Neural crest cell (in vitro differentiated cells): ENCODE data around the gene MLST8. TPM values are rescaled to one million over a fixed set of nuclear protein-coding genes. Genes with fewer than 3 reads are reported as not detected.

Experiments used
- DNase-seq: peaks from one replicate; pipeline ENCODE4 v3.0.0; 2021; ENCODE audit warnings: low read depth, mixed read lengths, low spot score
- H3K27ac Mint-ChIP-seq: one replicate; pipeline ENCODE4 v1.8.0; 2021; ENCODE audit warnings: mild to moderate bottlenecking, mixed read lengths; ENCODE audit not compliant: unreplicated experiment
- H3K27me3 Mint-ChIP-seq: 2 replicates; pipeline ENCODE4 v1.8.0; 2021; ENCODE audit warnings: low read depth, mild to moderate bottlenecking, mixed read lengths
- H3K36me3 Mint-ChIP-seq: 2 replicates; pipeline ENCODE4 v1.8.0; 2021; ENCODE audit warnings: low read depth, mild to moderate bottlenecking, mixed read lengths
- H3K4me1 Mint-ChIP-seq: 2 replicates; pipeline ENCODE4 v1.8.0; 2021; ENCODE audit warnings: mixed read lengths
- H3K4me3 Mint-ChIP-seq: one replicate; pipeline ENCODE4 v1.8.0; 2021; ENCODE audit warnings: mild to moderate bottlenecking, mixed read lengths
- H3K9me3 Mint-ChIP-seq: 2 replicates; pipeline ENCODE4 v1.8.0; 2021; ENCODE audit warnings: mixed read lengths
- CTCF ChIP-seq: fragments of 200-600 bp; sonication (generic); conservative IDR thresholded peaks from 2 replicates; pipeline ENCODE4 v1.5.0; 2021; ENCODE audit warnings: antibody characterized with exemption, mild to moderate bottlenecking
- total RNA-seq: library from RNA; stranded (reverse); gene quantifications from 2 replicates; pipeline ENCODE4 v1.2.1, GENCODE V29; 2021

MLST8 gene
- total RNA-seq, 1 donor from 2014 or later, result 68.1 TPM

- Mint-ChIP-seq H3K4me3 (peak overlapping the region; percentile 91), H3K4me1 (peaks cover 11% of the 10 kb centered on the region), H3K9me3 (no peaks in the 10 kb centered on the region), H3K27ac (no peak overlapping the region), H3K27me3 (no peaks in the 10 kb centered on the region), H3K36me3 (peaks cover 13% of the 10 kb centered on the region)
- no peak for TF ChIP-seq CTCF
- DNase-seq, result no peak
These were observed 45.5 kb downstream of the MLST8 start for GRCh38 chr16:2250652-2251295.

GRCh38 chr16:2251296-2252111, 46.2 kb downstream of the MLST8 start, which contains the start of gene ECI1:
Gene ECI1, minus strand, starts transcription at chr16:2251587. Its CDS starts 21 bp downstream, at chr16:2251566.
- H3K9me3 Mint-ChIP-seq, result no peaks in the 10 kb centered on the region
- DNase-seq, result peak; percentile 88
- peak within 1 kb of the TSS; percentile 91 for H3K4me3 Mint-ChIP-seq
- peaks cover 13% of the 10 kb centered on the region for H3K36me3 Mint-ChIP-seq
- H3K27ac Mint-ChIP-seq, result peak within 1 kb of the TSS; percentile 81
- peak; percentile 69 for TF ChIP-seq CTCF
- H3K4me1 Mint-ChIP-seq, result peaks cover 11% of the 10 kb centered on the region
- no peaks in the 10 kb centered on the region for H3K27me3 Mint-ChIP-seq

- Mint-ChIP-seq H3K36me3 (peaks cover 20% of the 10 kb centered on the region), H3K4me1 (peaks cover 11% of the 10 kb centered on the region), H3K4me3 (peak overlapping the region; percentile 76), H3K9me3 (no peaks in the 10 kb centered on the region), H3K27me3 (no peaks in the 10 kb centered on the region), H3K27ac (no peak overlapping the region)
- TF ChIP-seq CTCF, result no peak
- no peak for DNase-seq
These were observed 47.5 kb downstream of the MLST8 start for GRCh38 chr16:2252806-2253148.

GRCh38 chr16:2253293-2253692, 48.0 kb downstream of the MLST8 start:
- Mint-ChIP-seq H3K27me3 (no peaks in the 10 kb centered on the region), H3K4me3 (peak overlapping the region; percentile 76), H3K27ac (no peak overlapping the region), H3K36me3 (peaks cover 20% of the 10 kb centered on the region), H3K9me3 (no peaks in the 10 kb centered on the region), H3K4me1 (peaks cover 11% of the 10 kb centered on the region)
- no peak for TF ChIP-seq CTCF
- no peak for DNase-seq

GRCh38 chr16:2256531-2257140, 51.4 kb downstream of the MLST8 start:
- no peak for DNase-seq
- Mint-ChIP-seq H3K4me3 (peak overlapping the region; percentile 51), H3K27me3 (no peaks in the 10 kb centered on the region), H3K9me3 (no peaks in the 10 kb centered on the region), H3K27ac (no peak overlapping the region), H3K4me1 (peaks cover 4% of the 10 kb centered on the region), H3K36me3 (peaks cover 24% of the 10 kb centered on the region)
- TF ChIP-seq CTCF, result no peak
